Ascending aorta (tissue), 2 donors: ENCODE data around the gene EPRS1. TPM values are rescaled to one million over a fixed set of nuclear protein-coding genes. Genes with fewer than 3 reads are reported as not detected.

Experiments
- DNase-seq, 2 donors: peaks; one replicate each; pipeline ENCODE4 v3.0.0-alpha.2; 2019; ENCODE audit warnings: low spot score in 2 of 2
- H3K27ac ChIP-seq, 2 donors: fragments of 200-600 bp; sonication (generic); one replicate each; pipeline ENCODE4 v1.5.1; 2016 to 2017; ENCODE audit warnings: mild to moderate bottlenecking in 1 of 2
- H3K27me3 ChIP-seq: fragments of 200-600 bp; sonication (generic); one replicate; pipeline ENCODE4 v1.5.1; 2017
- H3K36me3 ChIP-seq, 2 donors: fragments of 200-600 bp; sonication (generic); one replicate each; pipeline ENCODE4 v1.5.1; 2016
- H3K4me1 ChIP-seq, 2 donors: fragments of 200-600 bp; sonication (generic); one replicate each; pipeline ENCODE4 v1.5.1; 2016 to 2017; ENCODE audit warnings: mild to moderate bottlenecking in 1 of 2
- H3K4me3 ChIP-seq, 2 donors: fragments of 200-600 bp; sonication (generic); one replicate each; pipeline ENCODE4 v1.5.1; 2016 to 2017; ENCODE audit warnings: mild to moderate bottlenecking in 1 of 2
- H3K9me3 ChIP-seq, 2 donors: fragments of 200-600 bp; sonication (generic); one replicate each; pipeline ENCODE4 v1.5.1; 2016
- intact Hi-C: fragments of 100-400 bp; cut with DNase I; formaldehyde crosslinking; loops from one replicate; pipeline ENCODE4 v1.15.1; 2023
- total RNA-seq: library from RNA; depleted of rRNA; stranded (reverse); fragments of >200 nt; gene quantifications from one replicate; pipeline ENCODE4 v1.1.0, GENCODE V29; 2016
- TF ChIP-seq, protein P1 (sequence below), 3 experiments: fragments of 200-600 bp in 2 of 3; fragments of 450-650 bp in 1 of 3; sonication (generic) in 2 of 3; IDR thresholded peaks; one replicate each; pipeline ENCODE4 v1.5.1; 2016 to 2019; ENCODE audit warnings: antibody characterized with exemption in 3 of 3, mild to moderate bottlenecking in 1 of 3, moderate library complexity in 1 of 3

The EPRS1 gene
- total RNA-seq, 1 donor from 2014 or later: 16.0 TPM

DNA sequence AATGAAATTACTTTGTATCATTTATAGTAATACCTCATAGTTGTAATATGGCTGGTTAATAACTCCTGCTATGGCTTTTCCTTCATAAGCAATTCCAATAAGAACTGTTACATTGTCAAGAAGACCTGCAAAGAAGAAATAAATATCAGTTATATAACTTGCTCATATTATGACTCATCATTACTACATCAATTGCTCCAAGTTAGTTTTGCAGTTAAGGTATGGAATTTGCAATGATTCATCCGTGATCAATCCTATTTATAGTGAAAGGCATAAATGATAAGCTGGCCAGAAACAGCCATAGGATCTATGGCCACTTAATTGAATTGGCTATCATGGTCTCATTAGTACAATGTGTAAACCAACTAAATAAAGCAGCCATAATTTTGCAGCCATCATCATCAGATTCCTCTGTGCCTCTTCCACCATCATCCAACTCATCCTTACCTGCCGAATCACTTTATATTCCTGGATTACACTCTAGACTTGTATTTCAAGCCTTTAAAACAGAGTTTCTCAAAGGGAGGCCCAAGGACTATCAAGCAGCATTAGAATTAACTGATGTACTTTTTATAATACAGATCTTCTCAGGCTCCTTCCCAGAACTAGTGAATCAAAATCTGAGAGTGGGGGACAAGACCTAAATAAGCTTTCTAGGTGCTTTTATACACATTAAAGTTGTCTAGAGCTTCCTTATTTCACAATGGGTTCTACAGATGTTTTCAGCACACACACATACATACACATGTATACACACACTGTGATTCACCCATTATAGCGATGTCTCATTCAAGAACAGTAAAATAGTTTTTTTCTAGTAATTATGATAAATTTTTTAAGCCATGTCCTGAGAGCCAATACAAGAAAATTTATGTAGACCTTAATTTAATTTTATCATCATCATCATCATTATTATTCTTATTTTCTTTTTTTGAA is 21.2 kb upstream of the EPRS1 start:
- intact Hi-C loops: no loop called here
- Histone ChIP-seq H3K4me1 (no peaks in the 10 kb centered on the region), H3K27me3 (no peaks in the 10 kb centered on the region), H3K36me3 (peaks cover 24 to 63% of the 10 kb centered on the region in 2 donors), H3K27ac (no peak overlapping the region), H3K9me3 (no peaks in the 10 kb centered on the region), H3K4me3 (no peak overlapping the region)
- TF ChIP-seq, protein P1, sequence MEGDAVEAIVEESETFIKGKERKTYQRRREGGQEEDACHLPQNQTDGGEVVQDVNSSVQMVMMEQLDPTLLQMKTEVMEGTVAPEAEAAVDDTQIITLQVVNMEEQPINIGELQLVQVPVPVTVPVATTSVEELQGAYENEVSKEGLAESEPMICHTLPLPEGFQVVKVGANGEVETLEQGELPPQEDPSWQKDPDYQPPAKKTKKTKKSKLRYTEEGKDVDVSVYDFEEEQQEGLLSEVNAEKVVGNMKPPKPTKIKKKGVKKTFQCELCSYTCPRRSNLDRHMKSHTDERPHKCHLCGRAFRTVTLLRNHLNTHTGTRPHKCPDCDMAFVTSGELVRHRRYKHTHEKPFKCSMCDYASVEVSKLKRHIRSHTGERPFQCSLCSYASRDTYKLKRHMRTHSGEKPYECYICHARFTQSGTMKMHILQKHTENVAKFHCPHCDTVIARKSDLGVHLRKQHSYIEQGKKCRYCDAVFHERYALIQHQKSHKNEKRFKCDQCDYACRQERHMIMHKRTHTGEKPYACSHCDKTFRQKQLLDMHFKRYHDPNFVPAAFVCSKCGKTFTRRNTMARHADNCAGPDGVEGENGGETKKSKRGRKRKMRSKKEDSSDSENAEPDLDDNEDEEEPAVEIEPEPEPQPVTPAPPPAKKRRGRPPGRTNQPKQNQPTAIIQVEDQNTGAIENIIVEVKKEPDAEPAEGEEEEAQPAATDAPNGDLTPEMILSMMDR (IDR thresholded peaks at IDR 0.05): no peak
- no peak for DNase-seq

GRCh38 chr1:220062629-220063028 is 16.3 kb upstream of the EPRS1 start:
- intact Hi-C loops: no loop called here
- Histone ChIP-seq H3K9me3 (no peaks in the 10 kb centered on the region), H3K4me1 (no peaks in the 10 kb centered on the region), H3K36me3 (peaks cover 22 to 57% of the 10 kb centered on the region in 2 donors), H3K4me3 (no peak overlapping the region), H3K27me3 (no peaks in the 10 kb centered on the region), H3K27ac (no peak overlapping the region)
- TF ChIP-seq, protein P1 (IDR thresholded peaks at IDR 0.05): no peak
- no peak for DNase-seq

DNA sequence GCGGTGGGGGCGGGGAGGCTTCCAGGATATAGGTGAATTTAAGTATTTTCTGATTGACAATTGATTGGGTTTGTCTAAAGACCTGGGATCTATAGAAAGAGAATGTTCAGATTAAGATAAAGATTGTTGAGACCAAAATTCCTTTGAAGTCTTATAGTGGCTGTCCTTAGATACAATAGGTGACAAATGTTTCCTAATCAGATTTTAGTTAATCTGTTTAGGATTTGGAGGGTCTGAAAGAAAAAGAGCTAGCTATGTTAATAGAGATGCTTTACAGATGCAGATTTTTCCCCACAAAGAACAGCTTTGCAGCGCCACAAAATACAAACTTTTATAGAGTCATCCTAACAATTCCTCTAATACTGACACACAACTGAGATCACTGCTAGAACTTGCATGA is 14.6 kb upstream of the EPRS1 start:
- TF ChIP-seq, protein P1 (IDR thresholded peaks at IDR 0.05): no peak
- H3K4me1 ChIP-seq: no peaks in the 10 kb centered on the region
- no peak for DNase-seq
- H3K9me3 ChIP-seq: no peaks in the 10 kb centered on the region
- H3K27ac ChIP-seq: no peak overlapping the region
- no peak overlapping the region for H3K4me3 ChIP-seq
- no peaks in the 10 kb centered on the region for H3K27me3 ChIP-seq
- peaks cover 22 to 40% of the 10 kb centered on the region in 2 donors for H3K36me3 ChIP-seq
- intact Hi-C loops: no loop called here

GRCh38 chr1:220056374-220056773 is 10.1 kb upstream of the EPRS1 start:
- no peak overlapping the region for H3K27ac ChIP-seq
- H3K27me3 ChIP-seq: no peaks in the 10 kb centered on the region
- H3K36me3 ChIP-seq: peaks cover 4 to 17% of the 10 kb centered on the region in 2 donors
- TF ChIP-seq, protein P1 (IDR thresholded peaks at IDR 0.05): no peak
- no peak overlapping the region for H3K4me3 ChIP-seq
- intact Hi-C loops: no loop called here
- no peaks in the 10 kb centered on the region for H3K9me3 ChIP-seq
- DNase-seq: no peak
- no peaks in the 10 kb centered on the region for H3K4me1 ChIP-seq

DNA sequence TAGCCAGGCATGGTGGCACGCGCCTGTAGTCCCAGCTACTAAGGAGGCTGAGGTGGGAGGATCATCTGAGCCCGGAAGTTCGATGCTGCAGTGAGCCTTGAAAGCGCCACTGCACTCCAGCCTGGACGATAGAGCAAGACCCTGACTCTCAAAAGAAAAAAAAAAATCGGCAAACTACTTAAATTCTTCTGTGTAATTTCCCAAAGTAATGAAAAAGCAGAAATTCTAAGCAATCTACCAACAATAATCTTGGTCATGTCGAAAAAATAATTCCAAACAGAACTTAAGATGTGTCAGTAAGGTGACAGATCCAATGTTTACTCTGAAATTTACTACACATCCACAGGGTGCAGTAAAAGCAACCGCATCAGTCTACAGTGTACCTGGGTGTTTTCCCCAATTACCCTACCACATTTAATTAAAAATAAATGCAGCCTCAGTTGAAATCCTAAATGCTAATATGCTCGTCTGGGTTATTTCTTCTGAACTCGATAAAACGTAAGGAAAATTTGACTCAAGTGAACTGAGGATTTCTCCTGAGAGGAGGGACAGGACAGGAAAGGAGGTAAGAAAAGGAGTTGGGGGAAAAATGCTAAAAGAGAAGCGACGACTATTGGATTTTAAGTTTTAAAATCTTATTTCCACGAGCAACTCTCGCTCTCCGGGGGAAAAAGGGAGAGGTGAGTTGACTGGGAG is 801 bp downstream of the EPRS1 start:
- Histone ChIP-seq H3K9me3 (no peaks in the 10 kb centered on the region), H3K36me3 (peaks cover 2 to 10% of the 10 kb centered on the region in 2 donors), H3K4me1 (peaks cover 0 to 10% of the 10 kb centered on the region in 2 donors), H3K27me3 (no peaks in the 10 kb centered on the region), H3K27ac (peak overlapping the region; percentile 84 to 89), H3K4me3 (peak overlapping the region; percentile 67 to 99)
- TF ChIP-seq, protein P1 (IDR thresholded peaks at IDR 0.05): no peak
- intact Hi-C loops: loop anchor here (1.0 to 5.0 kb wide), 3 partner anchors 33 to 54 kb away; partner anchors contain the start of gene IARS2
- DNase-seq: no peak
